GM18498 (cell line): ENCODE measurements around the gene PRKAR1B.
"Not testable (repeated sequence)": the region's sequence is repeated elsewhere in the genome, so short reads cannot be mapped to it uniquely, and the experiment has no call there.

Source experiments
- ATAC-seq: cut with Tn5 transposase; IDR thresholded peaks from one replicate; pipeline ENCODE4 v1.9.1; 2021; ENCODE audit warnings: mild to moderate bottlenecking, moderate library complexity; ENCODE audit not compliant: unreplicated experiment

Gene PRKAR1B

DNA sequence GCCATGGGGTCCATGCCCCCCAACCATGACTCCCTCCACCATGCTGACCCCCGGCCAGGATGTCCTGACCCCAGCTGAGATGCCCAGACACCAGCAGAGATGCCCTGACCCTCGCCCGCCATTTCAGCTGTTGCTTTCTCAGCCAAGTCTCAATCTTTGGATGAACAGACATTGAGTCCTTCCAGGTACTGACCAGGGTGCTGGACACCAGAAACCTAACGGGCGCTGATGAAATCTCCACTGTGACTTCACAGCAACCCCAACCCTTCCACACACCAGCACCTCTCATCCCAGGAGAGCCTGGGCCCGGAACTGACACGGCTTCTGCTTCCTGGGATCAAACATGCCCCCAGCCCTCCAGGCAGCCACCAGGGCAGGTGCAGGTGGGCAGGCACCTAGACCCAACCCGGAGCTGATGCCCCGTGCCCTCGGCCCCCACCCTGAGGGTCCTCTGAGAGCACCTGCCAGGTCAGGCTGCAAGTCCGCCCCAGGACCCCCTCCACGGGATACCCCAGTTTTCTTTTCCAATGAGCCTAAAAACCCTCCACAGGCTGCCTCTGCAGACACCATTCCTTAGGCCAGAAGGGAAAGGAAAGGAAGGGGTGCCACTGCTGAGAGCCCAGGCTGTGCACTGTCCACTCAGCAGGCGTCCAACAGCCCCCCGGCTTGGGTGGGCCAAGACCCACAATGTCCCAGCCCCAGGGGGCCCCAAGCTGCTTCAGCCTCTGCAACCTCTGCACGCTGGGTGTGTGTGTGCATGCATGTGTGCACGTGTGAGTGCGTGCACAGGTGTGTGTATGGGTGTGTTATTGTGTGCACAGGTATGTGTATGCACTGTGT, 164.1 kb downstream of the PRKAR1B start:
- no peak for ATAC-seq

DNA sequence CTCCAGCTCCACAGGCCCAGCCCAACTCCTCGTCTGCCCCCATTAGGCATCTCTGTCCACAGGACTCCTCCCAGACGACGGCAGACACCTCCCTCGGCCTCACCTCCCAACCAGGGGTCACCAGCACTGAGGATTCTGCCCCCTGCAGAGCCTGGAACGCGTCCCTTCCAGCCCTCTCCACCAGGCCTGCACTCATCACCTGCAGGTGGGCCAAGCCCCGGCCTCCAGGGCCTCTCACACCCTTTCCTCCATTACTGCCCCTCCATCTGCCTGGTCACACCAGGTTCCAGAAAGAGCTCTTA, 164.8 kb downstream of the PRKAR1B start:
- ATAC-seq, result no peak

DNA sequence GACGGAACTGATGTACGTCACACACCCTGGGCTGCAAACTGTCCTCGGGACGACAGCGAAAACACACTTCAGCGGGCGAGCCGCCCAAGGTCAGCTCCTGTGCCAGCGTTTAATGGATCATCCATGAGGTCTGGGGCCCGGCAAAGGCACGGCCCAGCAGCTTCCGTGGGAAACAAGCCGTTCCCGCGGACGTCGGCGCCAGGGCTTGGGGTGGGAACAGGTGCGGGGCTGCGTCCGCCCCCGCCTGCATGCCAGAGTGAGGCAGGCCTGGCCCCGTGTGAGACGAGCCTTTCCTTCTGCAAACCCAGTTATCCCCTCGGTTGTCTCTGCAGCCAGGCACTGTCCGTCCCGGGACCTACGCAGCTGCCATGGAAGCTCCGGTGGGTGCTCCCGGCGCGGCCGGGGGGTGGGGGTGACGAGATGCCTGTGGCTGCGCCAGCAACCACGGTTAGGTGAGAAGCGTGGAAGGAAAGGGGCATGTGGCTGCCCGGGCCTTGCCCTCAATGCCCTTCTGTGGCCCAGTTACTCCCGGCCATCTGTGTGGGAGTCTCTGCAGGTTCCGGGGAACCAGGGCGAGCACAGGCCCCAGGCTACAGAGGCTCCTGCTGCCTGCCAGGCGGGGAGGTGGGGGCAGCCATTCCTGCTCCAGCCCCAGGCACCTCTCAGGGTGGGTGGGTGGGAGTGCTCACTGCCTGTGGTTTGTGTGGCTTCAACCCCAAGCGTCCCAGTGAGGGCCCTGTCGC, 165.3 kb downstream of the PRKAR1B start:
- ATAC-seq, result no peak

DNA sequence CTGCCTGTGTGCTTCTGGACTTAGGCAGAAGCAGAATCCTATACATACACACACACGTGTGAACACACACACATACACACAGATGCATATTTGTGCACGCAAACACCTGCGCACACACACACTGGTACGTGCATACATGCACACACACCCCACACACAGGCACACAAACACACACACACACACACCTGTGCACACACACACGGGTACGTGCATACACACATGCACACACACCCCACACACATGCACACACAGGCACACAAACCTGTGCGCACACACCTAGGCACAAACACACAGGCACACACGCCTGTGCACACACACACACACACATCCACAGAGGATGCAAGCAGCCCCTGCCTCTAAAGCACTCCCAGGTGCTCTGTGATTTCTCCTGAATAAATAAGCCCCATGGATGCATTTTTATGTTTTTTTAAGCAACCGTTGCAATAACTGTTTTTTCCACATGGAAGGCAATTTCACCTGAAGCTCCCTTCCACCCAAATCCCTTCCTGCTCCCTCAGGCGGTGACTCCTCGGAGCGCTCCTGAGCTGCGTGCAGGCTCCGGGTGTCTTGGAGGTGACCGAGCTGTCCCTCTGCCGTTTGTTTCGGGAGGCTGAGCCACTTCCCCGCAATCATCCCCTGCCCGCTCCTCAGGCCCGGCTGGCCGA, 166.0 kb downstream of the PRKAR1B start:
- no peak for ATAC-seq

DNA sequence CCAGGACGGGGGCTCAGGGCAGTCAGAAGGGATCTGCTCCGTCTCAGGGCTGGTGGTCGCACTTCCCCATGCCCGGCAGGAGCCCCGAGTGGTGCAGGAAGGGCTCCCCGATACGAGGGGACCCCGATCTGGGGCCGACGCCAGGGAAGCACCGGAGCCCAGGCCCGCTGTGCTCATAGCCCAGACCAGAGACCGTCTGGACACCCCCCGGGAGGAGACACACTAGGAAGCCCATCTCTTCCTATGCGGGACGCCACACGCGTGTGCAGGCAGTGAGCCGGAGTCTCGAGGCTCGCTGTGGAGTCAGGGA, 167.7 kb downstream of the PRKAR1B start:
- no peak for ATAC-seq

DNA sequence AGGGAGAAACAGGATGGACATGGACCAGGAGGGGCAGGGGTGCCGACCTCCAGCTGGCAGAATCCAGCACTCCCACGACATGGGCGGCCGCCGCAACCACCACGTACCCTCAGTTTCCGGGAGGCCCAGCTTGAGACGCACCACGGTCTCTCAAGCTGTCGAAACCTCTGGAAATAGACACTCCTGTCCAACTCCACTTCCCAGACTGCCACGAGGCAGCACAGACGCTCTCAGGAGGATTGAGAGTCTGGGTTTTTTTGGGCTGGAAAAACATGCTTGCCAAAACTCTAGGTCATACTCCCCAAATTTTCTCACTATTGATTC, 169.6 kb downstream of the PRKAR1B start:
- no peak for ATAC-seq

DNA sequence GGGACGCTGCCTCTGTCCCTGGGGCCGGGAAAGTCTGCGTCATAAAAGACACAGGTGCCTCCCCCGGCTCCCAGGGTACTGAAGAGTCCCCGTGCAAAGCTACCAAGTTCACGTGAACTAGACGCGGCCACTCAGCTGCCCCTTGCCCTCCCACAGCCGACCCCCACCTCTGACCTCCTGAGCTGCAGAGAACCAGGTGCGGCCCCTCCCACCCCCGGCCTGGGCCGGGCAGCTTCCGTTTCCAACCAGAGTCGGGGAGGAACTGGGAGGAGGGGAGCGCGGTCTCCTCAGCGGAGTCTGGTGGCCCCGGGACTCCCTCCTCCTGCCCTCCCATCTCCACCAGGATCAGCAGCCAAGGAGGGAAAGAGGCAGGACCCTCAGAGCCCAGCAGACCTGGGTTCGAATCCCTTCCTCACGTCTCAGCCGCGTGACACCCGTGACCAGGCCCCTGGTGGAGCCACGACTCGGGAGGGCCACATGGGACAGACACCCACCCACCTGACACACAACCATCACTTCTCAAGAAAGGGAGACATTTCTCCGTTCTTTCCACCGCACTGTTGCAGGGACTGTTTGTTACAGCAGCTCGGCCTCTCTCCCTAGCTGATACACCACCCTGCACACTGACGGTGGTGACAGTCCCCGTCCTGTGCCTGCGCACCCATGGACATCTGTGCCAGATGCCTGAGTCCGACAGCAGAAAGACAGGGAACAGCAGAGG, 170.1 kb downstream of the PRKAR1B start:
- no peak for ATAC-seq

DNA sequence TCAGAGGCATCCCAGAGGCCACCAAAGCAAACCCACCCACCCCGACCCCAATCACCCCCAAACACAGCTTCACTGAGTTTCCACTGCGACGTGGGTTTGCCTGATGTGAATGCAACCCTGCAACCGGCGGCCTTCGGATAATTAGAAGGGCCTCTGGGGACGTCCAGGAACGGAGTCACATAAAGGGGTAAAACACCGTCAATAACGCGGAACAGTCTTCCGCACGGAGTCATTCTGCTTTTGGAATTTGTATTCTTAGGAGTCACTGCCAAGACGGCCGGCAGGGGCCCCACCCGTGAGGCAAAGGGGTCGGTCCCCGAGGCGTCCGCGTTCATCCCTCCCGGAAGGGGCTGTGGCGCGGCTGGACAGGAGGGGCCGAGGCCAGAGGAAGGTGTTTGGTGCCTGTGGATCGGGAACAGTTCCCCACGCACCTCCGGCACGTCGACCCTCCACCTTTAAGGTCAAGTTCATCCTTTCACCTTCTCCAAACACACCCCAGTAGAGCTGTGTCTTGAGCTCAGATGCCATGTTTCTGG, 170.7 kb downstream of the PRKAR1B start:
- ATAC-seq, result no peak

DNA sequence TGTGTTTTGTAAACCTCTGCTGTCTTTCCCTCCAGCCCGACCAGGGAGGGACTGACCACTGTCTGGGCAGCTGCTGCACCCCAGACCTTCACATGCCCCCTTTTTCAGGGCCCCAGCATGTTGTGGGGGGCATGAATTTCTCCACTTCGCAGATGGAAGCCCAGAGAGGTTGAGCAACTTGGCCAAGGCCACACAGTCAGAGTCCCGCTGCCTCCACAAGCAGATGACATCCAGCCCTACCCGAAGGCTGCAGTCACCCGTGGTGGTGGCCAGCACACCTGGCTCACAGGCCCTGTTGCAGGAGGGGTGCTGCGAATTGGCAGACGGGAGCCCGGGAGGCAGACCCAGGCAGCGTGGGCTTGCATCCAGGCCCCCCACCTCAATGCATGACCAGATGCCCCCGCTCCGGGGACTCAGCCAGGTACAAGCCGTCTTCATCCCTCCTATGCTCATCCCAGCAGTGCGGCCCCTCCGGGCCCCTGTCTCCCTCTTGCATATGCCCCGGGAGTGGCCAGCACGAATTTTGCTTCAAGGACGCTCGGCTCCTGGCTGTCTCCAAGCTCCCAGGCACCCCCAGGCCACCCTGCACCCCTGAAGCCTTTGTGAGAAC, 171.4 kb downstream of the PRKAR1B start:
- ATAC-seq, result no peak

DNA sequence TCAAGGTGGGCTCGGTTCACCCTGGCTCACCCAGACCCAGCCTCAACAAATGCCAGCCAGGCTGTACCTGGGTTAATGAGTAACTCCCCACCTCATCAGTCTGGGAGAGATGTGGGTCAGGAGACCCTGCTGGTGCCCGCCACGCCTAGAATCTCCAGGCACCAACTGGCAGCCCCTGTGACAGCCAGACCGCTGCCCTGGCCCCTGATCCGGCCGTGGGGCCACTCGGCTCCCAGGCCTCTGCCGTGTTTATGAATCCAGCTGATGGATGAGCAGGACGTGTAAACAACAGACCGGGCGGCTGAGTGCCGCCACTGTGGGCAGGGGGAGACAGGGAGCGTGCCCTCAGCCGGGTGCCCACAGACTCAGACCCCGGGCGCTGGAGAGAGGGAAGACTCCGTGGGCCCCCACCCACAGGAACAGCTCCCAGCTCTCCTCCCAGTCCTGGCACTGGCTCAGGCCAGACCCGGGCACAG, 173.4 kb downstream of the PRKAR1B start:
- ATAC-seq, result no peak

DNA sequence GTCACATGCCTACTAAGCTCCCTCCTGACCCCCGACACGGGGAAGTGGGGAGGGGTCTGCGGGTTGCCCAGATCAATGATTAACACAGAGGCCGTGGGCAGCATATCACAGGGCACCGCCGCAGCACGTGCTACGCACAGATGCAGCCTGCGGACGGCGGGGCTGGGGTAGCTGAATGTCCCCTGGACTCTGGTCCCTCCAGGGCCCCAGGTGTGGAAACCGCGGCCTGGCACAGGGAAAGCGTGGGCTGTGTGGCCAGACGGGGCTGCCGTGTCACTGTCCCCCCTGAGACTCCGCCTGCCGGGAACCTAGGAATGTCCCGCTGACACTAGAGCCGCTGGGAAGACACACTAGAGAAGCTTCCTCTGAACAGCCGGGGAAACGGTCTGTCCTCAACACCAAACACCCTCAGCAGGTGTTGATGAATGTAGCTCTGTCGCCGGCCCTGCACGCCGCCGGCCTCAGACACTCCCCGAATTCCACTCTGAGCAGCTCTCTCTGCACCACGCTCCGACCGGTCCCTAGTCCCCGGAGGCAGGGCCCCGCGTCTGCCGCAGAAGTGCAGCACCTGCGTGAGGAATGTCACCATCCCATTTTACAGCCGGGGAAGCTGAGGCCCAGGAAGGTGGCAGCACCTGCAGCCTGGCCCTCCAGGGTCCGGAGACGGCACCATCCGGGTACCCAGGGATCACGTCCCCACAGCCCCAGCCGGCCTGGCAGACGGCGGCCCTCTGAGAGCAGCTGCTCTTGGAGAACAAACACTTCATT, 174.0 kb downstream of the PRKAR1B start:
- no peak for ATAC-seq

DNA sequence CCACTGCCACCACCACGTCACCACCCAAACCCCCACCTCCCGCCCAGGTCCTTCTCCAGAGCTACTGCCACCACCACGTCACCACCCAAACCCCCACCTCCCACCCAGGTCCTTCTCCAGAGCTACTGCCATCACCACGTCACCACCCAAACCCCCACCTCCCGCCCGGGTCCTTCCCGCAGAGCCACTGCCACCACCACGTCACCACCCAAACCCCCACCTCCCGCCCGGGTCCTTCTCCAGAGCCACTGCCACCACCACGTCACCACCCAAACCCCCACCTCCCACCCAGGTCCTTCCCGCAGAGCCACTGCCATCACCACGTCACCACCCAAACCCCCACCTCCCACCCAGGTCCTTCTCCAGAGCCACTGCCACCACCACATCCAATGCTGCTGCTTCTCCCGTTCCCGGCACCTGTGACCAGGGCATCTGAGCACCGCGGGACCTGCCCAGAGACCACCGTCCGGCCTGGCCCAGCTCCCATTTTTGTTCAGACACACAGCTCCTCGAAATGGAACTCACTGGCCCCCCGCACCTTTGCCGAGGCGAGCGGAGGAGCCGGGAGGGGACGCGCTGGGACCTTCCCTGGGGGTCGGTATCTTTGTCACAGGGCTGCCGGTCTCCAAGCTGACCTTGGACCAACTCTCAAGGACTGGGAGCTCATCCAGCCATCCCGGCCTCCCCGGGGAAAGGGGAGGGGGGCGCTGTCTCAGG, 174.8 kb downstream of the PRKAR1B start:
- ATAC-seq, result not testable (repeated sequence)

DNA sequence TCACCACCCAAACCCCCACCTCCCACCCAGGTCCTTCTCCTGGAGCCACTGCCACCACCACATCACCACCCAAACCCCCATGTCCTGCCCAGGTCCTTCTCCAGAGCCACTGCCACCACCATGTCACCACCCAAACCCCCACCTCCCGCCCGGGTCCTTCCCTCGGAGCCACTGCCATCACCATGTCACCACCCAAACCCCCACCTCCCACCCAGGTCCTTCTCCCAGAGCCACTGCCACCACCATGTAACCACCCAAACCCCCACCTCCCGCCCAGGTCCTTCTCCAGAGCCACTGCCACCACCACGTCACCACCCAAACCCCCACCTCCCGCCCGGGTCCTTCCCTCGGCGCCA, 175.5 kb downstream of the PRKAR1B start:
- not testable (repeated sequence) for ATAC-seq

DNA sequence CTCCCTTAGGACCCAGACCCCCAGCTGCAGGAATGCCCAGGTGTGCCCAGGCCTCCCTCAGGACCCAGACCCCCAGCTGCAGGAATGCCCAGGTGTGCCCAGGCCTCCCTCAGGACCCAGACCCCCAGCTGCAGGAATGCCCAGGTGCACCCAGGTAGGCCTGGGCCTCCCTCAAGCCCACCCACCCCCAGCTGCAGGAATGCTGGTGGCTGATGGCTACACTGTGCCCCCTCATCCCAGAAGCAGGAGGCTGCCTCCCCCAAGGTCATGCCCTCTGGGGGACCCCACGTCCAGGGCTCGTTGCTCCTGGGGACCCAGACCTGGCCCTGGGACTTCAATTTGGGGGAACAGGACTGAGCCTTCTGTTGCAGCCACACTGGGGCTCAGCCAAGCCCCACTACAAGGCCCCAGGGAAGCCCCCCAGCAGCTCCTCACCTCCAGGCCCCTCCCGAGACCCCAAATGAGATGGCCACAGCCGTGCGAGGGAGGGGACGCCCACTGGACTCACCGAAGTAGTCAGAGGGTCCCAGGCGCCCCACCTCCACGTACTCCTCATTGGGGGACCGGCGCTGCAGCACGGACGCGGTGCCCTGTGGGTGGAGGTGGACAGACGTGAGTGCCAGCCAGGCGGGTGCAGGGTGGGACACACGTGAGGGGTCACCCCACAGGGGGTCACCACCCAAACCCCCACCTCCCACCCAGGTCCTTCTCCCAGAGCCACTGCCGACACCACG, 176.0 kb downstream of the PRKAR1B start:
- ATAC-seq, result no peak

DNA sequence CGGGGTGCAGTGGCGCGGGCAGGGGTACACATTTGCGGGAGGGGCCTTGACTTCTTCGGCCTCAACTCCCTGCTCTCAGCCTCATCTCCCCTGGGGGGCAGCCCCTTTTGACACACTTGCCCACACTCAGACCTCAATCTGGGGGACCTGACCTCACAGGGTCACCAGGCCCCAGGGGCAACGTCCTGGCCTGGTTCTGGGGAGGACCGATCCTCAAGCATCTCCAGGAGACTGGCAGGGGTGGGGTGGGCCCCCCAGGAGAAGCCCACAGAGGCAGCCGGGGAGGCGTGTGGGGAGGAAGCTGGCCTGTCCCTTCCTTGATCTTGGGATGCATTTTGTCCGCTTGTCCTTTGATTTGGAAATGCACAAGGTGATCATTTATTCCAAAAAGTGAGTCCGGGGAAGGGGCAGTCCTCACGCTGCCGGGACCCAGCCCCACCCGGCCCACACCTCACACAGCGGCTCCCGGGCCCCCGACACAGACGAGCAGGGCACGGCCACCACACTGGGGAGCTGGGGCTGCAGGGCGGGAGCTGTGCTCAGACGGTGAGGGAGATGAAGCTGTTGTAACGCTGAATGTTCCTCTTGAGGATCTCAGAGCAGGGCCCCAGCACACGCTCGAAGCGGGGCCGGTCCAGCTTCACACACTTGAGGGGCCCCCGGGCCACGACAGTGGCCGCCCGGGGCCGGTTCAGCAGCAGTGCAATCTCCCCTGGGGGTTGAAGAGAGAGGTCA, 177.0 kb downstream of the PRKAR1B start:
- no peak for ATAC-seq

DNA sequence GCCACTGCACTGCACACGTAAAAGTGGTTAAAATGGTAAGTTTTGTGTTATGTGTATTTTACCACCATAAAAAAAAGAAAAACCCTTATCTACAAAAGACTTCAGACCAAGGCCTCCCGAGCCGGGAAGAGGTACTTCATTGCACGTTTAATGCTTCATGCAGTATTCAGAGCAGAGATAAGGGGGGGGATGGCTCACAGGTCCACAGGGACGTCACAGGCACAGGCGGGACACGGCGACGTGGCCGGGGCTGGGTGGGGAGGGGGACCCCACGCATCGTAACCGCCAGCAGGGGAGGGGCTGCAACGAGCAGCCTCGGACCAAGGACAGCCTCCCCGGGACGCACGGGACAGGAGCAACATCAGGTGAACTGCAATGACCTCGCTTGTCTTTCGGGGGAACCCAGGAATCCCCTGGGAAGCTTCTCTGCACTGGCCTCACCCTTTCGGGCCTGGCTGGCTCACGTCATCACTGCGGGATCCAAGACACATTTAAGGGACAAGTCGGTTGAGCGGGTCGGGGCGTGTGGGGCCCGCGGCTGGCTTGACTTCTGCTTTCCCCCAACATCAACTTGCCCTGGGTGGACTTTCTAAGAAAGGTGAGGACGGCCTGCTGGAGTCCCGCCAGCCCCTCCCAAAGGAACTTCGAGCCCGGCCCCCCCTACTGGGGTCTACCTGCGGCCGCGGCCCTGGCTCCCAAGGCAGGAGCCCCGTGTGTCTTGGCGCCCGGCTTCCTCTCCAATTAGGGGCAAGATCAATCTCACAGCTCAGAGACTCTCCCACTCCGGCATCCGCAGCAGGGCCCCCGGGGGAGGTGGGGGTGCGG, 177.8 kb downstream of the PRKAR1B start:
- ATAC-seq, result no peak

DNA sequence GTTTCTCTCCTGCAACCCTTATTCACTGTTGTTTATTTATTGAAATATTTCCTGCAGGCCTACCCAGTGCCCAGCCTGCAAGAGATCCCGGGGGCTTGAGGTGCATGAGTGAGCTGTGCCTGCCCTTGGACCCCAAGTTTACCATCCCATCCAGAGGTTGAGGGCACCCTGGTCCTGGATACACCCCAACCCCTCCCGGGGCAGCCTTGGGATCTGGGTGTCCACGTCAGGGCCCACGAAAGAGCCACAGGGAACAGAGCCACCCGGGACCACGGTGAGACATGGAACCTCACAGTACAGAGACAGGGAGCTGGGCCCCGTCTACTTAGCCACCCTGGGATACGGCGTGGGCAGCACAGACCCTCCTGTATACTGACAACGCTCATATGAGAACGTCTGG, 178.7 kb downstream of the PRKAR1B start:
- no peak for ATAC-seq
